Liver (tissue), 3 donors: Measurements from ENCODE around the gene GRIN3B.

Source experiments
- EGR1 ChIP-seq, 2 donors: IDR thresholded peaks; 2 replicates each; pipeline ENCODE4 v1.6.1; 2016 to 2018; ENCODE audit warnings: antibody characterized with exemption in 2 of 2, low read depth in 2 of 2
- FOXA2 ChIP-seq: IDR thresholded peaks from 2 replicates; pipeline ENCODE4 v1.6.1; 2016; ENCODE audit warnings: antibody characterized with exemption
- GABPA ChIP-seq, 2 donors: IDR thresholded peaks in 1 of 2; conservative IDR thresholded peaks in 1 of 2; 2 replicates each; pipeline ENCODE4 v1.6.1; 2016; ENCODE audit warnings: antibody characterized with exemption in 2 of 2, mild to moderate bottlenecking in 1 of 2, moderate library complexity in 1 of 2
- JUND ChIP-seq, 2 donors: IDR thresholded peaks; 2 replicates each; pipeline ENCODE4 v1.6.1; 2016; ENCODE audit warnings: antibody characterized with exemption in 2 of 2
- MAX ChIP-seq: IDR thresholded peaks from 2 replicates; pipeline ENCODE4 v1.6.1; 2016; ENCODE audit warnings: antibody characterized with exemption
- RAD21 ChIP-seq, 2 donors: IDR thresholded peaks; 2 replicates each; pipeline ENCODE4 v1.6.1; 2016; ENCODE audit warnings: antibody characterized with exemption in 2 of 2, mild to moderate bottlenecking in 2 of 2
- REST ChIP-seq: IDR thresholded peaks from 2 replicates; pipeline ENCODE4 v1.6.1; 2016; ENCODE audit warnings: antibody characterized with exemption, mild to moderate bottlenecking
- SP1 ChIP-seq: IDR thresholded peaks from 2 replicates; pipeline ENCODE4 v1.6.1; 2018; ENCODE audit warnings: antibody characterized with exemption, mild to moderate bottlenecking
- TAF1 ChIP-seq: conservative IDR thresholded peaks from 2 replicates; pipeline ENCODE4 v1.6.1; 2016; ENCODE audit warnings: antibody characterized with exemption, mild to moderate bottlenecking
- YY1 ChIP-seq: IDR thresholded peaks from 2 replicates; pipeline ENCODE4 v1.6.1; 2016; ENCODE audit warnings: antibody characterized with exemption, mild to moderate bottlenecking
- TF ChIP-seq, protein P1 (sequence below): fragments of 150-350 bp; IDR thresholded peaks from 2 replicates; pipeline ENCODE4 v1.5.1; 2017; ENCODE audit warnings: improper control_type of control experiment, low read depth, low read length; ENCODE audit not compliant: missing input control
- donor health status: healthy.
- donor health status: healthy.

DNA sequence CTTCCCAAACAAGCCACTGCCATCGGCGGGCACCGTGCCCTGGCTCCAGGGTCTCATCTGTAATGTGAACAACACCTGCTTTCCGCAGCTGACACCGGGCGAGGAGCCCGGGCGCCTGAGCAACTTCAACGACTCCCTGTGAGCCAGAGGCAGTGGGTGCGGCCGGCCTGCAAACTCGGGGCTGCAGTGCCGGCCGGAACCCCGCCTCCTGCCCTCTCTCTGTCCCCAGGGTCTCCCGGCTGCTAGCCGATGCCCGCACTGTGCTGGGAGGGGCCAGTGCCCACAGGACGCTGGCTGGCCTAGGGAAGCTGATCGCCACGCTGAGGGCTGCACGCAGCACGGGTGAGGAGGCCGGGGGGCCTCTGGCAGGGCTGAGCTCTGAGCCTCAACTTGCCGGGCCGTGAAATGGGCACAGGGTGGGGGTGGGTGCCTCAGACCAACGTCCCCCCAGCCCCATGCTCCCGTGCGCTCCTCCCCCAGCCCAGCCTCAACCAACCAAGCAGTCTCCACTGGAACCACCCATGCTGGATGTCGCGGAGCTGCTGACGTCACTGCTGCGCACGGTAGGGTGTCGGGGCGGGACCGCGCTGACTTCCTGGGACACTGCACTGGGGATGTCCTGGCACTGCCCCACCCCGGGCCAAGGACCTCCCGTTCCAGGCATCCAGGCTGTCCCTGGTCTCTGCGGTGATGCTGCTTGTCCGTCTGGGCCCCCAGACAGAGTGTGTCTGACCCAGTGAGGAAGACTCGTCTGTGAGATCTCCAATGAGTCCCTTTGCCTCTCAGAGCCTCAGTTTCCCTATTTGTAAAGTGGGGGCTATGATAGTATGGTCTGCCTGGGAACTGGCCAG lies 41.8 kb downstream of the GRIN3B start:
- TF ChIP-seq, protein P1, sequence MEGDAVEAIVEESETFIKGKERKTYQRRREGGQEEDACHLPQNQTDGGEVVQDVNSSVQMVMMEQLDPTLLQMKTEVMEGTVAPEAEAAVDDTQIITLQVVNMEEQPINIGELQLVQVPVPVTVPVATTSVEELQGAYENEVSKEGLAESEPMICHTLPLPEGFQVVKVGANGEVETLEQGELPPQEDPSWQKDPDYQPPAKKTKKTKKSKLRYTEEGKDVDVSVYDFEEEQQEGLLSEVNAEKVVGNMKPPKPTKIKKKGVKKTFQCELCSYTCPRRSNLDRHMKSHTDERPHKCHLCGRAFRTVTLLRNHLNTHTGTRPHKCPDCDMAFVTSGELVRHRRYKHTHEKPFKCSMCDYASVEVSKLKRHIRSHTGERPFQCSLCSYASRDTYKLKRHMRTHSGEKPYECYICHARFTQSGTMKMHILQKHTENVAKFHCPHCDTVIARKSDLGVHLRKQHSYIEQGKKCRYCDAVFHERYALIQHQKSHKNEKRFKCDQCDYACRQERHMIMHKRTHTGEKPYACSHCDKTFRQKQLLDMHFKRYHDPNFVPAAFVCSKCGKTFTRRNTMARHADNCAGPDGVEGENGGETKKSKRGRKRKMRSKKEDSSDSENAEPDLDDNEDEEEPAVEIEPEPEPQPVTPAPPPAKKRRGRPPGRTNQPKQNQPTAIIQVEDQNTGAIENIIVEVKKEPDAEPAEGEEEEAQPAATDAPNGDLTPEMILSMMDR: no peak
- TF ChIP-seq REST (no peak), TAF1 (no peak), MAX (no peak), SP1 (no peak), GABPA (IDR thresholded peaks at IDR 0.05 in 1 of 2, conservative IDR thresholded peaks at IDR 0.05 in 1 of 2) (no peak), FOXA2 (no peak), JUND (IDR thresholded peaks at IDR 0.05) (no peak), RAD21 (IDR thresholded peaks at IDR 0.05) (no peak), EGR1 (IDR thresholded peaks at IDR 0.05; ENCODE audit: low read depth in 2 of 2) (no peak), YY1 (no peak)
